Measurements from ENCODE around the gene CCDC70.

The CCDC70 gene

GRCh38 chr13:51862957-51863356, 1.2 kb downstream of the CCDC70 start:
- DNase-seq (ENCODE audit: low spot score) = no peak

- no peak for DNase-seq (ENCODE audit: low spot score)
These were observed 4.1 kb downstream of the CCDC70 start for GRCh38 chr13:51865838-51866237.

- DNase-seq (ENCODE audit: low spot score) = no peak
These were observed 5.3 kb downstream of the CCDC70 start for GRCh38 chr13:51867062-51867461.

GRCh38 chr13:51869916-51870315, 8.1 kb downstream of the CCDC70 start:
- DNase-seq (ENCODE audit: low spot score) = no peak

DNA sequence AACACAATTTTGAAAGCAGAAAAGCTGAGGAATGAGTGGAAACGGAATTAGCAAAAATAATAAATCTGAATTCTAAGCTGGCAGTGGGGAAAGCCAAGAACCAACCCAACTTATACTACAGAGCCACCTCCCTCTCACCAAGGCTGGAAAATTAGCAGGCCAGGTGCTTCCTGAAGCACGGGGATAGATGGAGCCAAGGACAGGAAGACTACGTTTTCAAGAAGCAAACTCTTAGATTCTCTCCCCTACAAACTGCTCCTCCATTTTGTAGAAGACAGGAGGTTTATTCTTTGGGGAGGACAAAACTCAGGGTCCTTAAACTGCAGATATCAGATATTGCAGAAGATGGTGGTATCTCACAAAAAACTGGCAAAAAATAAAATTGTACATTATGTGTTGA, 8.8 kb downstream of the CCDC70 start:
- no peak for DNase-seq (ENCODE audit: low spot score)

DNA sequence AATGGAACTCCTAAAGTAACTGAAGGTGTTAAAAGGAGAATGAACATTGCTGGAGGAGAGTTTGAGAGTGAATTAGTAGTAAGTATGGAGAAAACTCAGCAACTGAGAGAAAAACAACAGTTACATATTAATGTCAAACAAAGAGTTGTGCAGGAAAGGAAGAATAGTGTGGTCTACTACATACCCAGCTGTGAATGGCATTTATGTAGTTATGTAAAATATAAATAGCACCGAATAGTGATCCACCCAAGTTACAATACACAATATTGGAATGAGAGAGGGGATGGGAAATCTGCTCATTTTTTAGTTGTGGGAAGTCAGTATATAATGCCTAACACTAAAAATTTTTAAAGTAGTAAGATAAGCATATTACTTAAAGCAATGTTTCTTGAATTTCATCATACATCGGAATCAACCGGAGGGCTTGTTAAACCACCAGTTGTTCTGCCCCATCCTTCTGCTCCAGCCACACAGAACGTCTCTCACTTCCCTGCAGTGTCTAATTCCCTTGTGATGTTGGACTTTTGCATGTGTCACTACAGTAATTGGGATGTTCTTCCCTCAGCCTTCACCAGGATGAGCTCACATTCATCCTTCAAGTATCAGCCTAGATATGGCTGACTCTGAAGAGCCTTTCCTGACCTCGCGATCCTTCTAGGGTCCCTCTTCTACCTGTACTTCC, 11.5 kb downstream of the CCDC70 start:
- no peak for DNase-seq (ENCODE audit: low spot score)

DNA sequence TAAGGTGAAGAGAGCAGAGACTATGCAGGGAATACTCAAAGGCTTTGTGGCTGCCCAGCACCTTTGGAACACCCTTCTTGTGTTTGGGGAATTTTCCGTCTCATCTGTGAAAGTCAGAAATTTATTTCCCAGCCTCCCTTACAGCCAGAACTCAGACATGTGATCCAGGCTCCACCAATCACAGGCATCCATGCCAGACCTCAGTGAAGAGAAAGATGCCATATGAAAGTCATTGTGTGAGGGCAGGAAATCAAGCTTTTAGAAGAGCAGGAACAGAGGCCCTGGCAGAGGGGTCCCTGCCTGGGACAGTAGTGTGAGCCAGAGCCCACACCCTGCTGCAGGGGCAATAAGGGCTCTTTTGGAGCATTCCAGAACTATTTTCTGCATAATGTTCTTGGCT, 12.1 kb downstream of the CCDC70 start:
- no peak for DNase-seq (ENCODE audit: low spot score)

GRCh38 chr13:51874651-51875050, 12.9 kb downstream of the CCDC70 start:
- no peak for DNase-seq (ENCODE audit: low spot score)

GRCh38 chr13:51879133-51879532, 17.4 kb downstream of the CCDC70 start:
- no peak for DNase-seq (ENCODE audit: low spot score)

GRCh38 chr13:51881296-51881695, 19.5 kb downstream of the CCDC70 start:
- no peak for DNase-seq (ENCODE audit: low spot score)

- no peak for DNase-seq (ENCODE audit: low spot score)
These were observed 20.9 kb downstream of the CCDC70 start for GRCh38 chr13:51882570-51883225.

- no peak for DNase-seq (ENCODE audit: low spot score)
These were observed 21.4 kb downstream of the CCDC70 start for GRCh38 chr13:51883226-51883600.

- no peak for DNase-seq (ENCODE audit: low spot score)
These were observed 23.9 kb downstream of the CCDC70 start for GRCh38 chr13:51885651-51886050.

DNA sequence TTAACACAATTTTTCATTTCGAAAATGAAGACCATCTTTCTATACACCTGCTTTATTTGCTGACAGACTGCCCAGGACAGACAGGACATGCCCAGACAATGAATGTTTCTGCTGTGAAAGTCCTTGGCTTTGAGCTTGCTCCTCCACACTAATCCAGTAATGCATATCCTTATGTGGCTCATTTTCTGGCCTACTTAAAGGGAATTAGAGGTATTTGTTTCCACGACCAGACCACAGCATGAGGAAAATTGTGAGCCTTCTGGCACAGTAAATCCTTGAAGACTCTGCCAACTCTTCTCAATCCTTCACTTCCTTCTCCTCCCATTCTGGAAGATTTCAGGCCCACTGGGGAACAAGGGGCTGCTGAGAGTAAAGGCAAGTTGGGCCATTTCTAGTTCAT, 25.7 kb downstream of the CCDC70 start:
- DNase-seq (ENCODE audit: low spot score) = no peak

DNA sequence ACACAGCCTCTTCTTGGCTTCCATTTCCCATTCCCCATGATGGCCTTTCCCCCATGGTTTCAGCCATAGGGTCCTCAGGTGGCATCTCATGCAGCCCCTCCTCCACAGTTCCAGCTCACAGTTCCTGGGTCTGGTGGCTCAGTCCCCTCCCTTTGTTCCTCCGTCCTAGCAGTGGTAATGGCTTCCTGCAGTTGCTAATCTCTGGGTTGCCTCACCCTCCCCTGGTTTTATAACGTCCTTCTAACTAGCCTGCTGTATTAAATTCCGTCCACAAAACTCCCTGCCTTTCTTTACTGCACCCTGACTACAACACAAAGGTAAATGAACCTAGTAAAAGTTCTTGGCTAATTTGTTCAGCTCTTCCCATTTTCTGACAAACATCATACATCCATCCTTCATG, 30.9 kb downstream of the CCDC70 start:
- DNase-seq (ENCODE audit: low spot score) = no peak

DNA sequence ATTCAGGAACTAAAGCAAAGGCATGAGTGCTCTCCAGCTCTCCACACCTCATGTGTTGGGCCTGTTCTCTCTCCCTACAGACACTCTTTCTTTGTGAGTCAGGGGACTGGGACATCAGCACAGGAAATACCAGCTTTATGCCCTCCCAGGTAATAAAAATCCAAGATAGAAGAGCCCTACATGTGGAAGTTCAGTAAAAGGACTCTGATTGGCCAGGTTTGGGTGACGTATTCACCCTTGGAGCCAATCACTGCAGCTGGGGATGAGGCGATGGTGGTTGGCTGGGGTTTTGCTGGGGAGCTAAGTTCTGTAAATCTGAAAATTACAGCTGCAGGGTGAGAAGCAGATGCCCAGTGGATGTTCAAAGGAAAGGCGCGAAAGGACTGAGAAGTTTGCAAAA, 32.5 kb downstream of the CCDC70 start:
- DNase-seq (ENCODE audit: low spot score) = no peak

DNA sequence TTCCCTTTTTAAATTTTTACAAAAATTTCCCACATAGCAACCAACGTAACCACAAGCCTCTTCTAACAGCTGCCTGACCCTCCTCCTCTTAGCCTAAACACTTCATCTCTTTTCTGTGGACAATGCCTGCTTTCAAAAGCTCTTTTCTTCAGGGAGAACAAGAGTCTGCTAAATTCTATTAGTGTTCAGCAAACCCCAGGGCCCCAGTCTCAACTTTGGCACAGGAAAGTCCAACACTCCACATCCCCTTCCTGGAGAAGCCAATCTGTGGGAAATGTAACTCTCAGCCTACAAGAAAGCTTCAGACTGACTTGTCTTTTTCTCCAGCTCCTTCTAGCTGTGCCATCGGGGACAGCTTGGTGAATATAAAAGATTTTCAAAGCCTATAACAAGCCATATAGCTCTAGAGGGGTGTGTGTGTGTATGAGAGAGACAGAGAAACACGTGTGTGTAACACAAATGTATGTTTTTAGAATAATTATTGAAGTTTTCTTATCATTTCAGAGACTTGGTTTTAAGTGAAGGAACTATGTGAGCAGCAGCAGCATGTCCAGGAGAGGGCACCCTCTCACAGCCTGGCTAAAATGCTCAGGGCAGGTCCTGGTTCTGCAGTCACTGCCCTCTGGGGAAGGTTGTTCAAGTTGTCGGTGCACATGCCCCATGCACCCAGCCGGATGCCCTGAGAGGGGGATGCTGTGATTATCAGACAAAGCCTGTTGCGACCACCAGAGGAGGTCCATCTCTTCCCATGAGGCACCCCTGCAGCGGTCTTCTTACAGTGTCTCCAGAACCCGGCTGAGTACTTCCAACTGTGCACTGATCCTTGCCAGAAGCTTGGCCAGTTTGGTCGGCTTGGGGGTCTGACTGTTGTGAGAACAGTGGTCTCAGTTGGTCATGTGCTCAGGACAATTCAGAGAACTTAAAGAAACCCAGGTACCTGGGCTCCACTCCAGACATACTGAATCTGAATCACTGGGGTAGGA, 34.4 kb downstream of the CCDC70 start:
- DNase-seq (ENCODE audit: low spot score) = peak; percentile 63

DNA sequence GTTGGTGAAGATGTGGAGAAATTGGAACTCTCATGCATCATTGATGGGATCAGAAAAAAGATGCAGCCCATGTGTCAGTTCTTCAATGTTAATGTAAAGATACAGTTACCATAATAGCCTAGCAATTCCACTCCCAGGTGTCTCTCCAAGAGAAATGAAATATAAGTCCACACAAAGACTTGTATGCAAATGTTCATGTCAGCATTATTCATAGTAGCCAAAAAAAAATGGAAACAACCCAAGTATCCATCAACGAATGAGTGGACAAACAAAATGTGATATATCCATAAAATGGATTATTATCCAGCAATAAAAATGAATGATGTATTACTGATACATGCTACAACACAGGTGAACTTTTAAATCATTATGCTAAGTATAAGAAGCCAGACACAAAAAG, 38.7 kb downstream of the CCDC70 start:
- DNase-seq (ENCODE audit: low spot score) = no peak

GRCh38 chr13:51902776-51903175, 41.0 kb downstream of the CCDC70 start:
- no peak for DNase-seq (ENCODE audit: low spot score)

- DNase-seq (ENCODE audit: low spot score) = no peak
These were observed 44.0 kb downstream of the CCDC70 start for GRCh38 chr13:51905787-51906186.

DNA sequence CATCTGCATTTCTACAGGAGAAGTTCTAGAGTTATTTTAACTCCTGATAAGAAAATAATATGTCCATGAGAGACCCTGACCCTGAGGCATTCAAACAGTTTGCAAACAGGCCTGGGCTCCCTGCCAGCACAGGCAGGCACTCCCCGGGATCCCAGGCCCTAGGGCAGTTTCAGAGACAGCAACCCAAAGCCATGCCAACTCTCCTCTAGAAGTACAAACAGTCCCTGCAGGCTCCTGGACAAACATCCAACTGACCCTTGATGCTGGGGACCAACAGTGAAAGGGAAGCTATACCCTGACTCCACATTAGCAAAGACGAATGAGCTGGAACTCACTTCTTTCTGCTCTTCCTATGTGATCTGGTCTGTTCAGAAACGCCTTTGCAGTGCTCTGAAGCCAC, 44.8 kb downstream of the CCDC70 start:
- no peak for DNase-seq (ENCODE audit: low spot score)

DNA sequence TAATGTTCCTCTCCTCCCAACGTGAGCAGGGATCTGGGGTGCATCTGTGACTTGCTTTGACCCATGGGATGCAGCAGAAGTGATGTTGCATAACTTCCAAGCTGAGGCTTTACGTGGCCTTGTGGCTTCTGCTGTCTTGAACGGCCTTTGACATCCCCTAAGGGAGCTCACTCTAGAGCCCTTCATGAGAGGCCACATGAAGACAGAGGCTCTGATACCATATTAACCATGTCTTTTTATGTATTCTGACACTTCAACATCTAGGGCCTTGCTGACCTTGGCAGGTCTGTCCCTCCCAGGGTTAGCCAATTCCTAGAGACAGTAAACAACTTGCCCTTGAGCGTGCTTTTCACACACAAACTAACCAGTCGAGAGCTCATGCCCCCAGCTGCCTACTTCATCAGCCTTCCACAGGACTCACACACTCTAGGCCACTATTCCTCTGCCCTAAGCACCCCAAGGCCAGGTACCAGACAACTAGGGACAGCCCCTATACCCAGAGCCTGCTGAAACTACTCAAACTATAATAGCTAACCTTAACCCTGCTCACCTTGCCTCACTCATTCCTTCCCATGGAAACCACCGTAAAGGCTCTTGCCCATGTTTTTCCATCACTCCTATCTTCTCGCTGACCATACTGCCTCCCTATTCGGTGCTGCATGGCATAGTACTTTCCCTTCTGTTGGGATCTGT, 45.4 kb downstream of the CCDC70 start:
- no peak for DNase-seq (ENCODE audit: low spot score)
